ENCODE measurements around the gene KCNMA1. TPM values are rescaled to one million over a fixed set of nuclear protein-coding genes. Genes with fewer than 3 reads are reported as not detected.

Gene KCNMA1
- total RNA-seq, 1 experiment from 2014 or later: 139 TPM

- DNase-seq (ENCODE audit: low read depth): no peak
Observed at GRCh38 chr10:77309509-77309908, 328.1 kb downstream of the KCNMA1 start.

- DNase-seq (ENCODE audit: low read depth): no peak
Observed at GRCh38 chr10:77309092-77309491, 328.5 kb downstream of the KCNMA1 start.

- no peak for DNase-seq (ENCODE audit: low read depth)
Observed at GRCh38 chr10:77308084-77308732, 329.4 kb downstream of the KCNMA1 start.

GRCh38 chr10:77306666-77307065, 330.9 kb downstream of the KCNMA1 start:
- DNase-seq (ENCODE audit: low read depth): no peak

- DNase-seq (ENCODE audit: low read depth): peak; percentile 27
Observed at GRCh38 chr10:77305650-77306632, 331.7 kb downstream of the KCNMA1 start.

GRCh38 chr10:77304192-77304591, 333.4 kb downstream of the KCNMA1 start:
- no peak for DNase-seq (ENCODE audit: low read depth)

- peak; percentile 70 for DNase-seq (ENCODE audit: low read depth)
Observed at GRCh38 chr10:77301305-77301730, 336.3 kb downstream of the KCNMA1 start.

- DNase-seq (ENCODE audit: low read depth): no peak
Observed at GRCh38 chr10:77300682-77301302, 336.8 kb downstream of the KCNMA1 start.

- no peak for DNase-seq (ENCODE audit: low read depth)
Observed at GRCh38 chr10:77299320-77299719, 338.3 kb downstream of the KCNMA1 start.

- peak; percentile 61 for DNase-seq (ENCODE audit: low read depth)
Observed at GRCh38 chr10:77297393-77297739, 340.2 kb downstream of the KCNMA1 start.

- no peak for DNase-seq (ENCODE audit: low read depth)
Observed at GRCh38 chr10:77296534-77297392, 340.8 kb downstream of the KCNMA1 start.

GRCh38 chr10:77293773-77294172, 343.8 kb downstream of the KCNMA1 start:
- no peak for DNase-seq (ENCODE audit: low read depth)

GRCh38 chr10:77293347-77293746, 344.3 kb downstream of the KCNMA1 start:
- DNase-seq (ENCODE audit: low read depth): no peak

GRCh38 chr10:77291596-77292505, 345.8 kb downstream of the KCNMA1 start:
- DNase-seq (ENCODE audit: low read depth): peak; percentile 29

- peak; percentile 99 for DNase-seq (ENCODE audit: low read depth)
Observed at GRCh38 chr10:77290528-77291155, 347.0 kb downstream of the KCNMA1 start.

GRCh38 chr10:77289790-77290189, 347.8 kb downstream of the KCNMA1 start:
- DNase-seq (ENCODE audit: low read depth): no peak

- DNase-seq (ENCODE audit: low read depth): no peak
Observed at GRCh38 chr10:77289027-77289501, 348.5 kb downstream of the KCNMA1 start.

GRCh38 chr10:77287647-77288120, 349.9 kb downstream of the KCNMA1 start:
- DNase-seq (ENCODE audit: low read depth): no peak

Measured in HT1080 (cell line).